HepG2 (cell line): Measurements from ENCODE around the gene C10orf90. TPM values are rescaled to one million over a fixed set of nuclear protein-coding genes. Genes with fewer than 3 reads are reported as not detected.

Experiments
- ATAC-seq: fragments of 200-7000 bp; cut with Tn5 transposase; 3 replicates; pipeline ENCODE4 v1.9.1; 2020; ENCODE audit warnings: mild to moderate bottlenecking, moderate library complexity
- BruUV-seq: library from RNA; stranded (reverse); fragments of 400-500 nt; replicated peaks from 2 replicates; lab custom pipeline; 2021; lab: Mats Ljungman, UMichigan
- CTCF ChIA-PET: fragments of 300-600 bp; formaldehyde crosslinking; extraction: SDS; loops from one replicate; lab custom pipeline; 2021; ENCODE audit warnings: low total read pairs, inconsistent platforms, low intra/inter-chr PET ratio; lab: Yijun Ruan, JAX
- POLR2A ChIA-PET: fragments of 350-600 bp; sonication (Branson Sonifier 250); formaldehyde crosslinking; loops from one replicate; lab custom pipeline; 2020; ENCODE audit warnings: antibody characterized with exemption, inconsistent platforms; lab: Yijun Ruan, JAX
- DNase-seq: peaks from one replicate; pipeline ENCODE4 v3.0.0-alpha.2; 2015; ENCODE audit warnings: low spot score
- FAIRE-seq: peaks from 3 replicates; lab custom pipeline; 2011; peaks lifted over from hg19 to GRCh38; lab: Jason Lieb, UNC
- H2AFZ ChIP-seq: one replicate; pipeline ENCODE4 v1.6.1; 2011; ENCODE audit warnings: low read length, inconsistent platforms
- H3K27ac ChIP-seq: fragments of 300-600 bp; 3 replicates; pipeline ENCODE4 v1.8.0; 2011; ENCODE audit warnings: mixed run types, mild to moderate bottlenecking, mixed read lengths, low read length, inconsistent platforms; ENCODE audit not compliant: insufficient read depth; ENCODE audit errors: extremely low read length
- H3K27me3 ChIP-seq, 2 experiments: fragments of 200-600 bp in 1 of 2; 2 replicates in 1 of 2; 3 replicates in 1 of 2; pipeline versions ENCODE4 v1.6.0 to v1.8.0; 2011; ENCODE audit warnings: low read length in 2 of 2, mild to moderate bottlenecking in 2 of 2, moderate library complexity in 2 of 2, inconsistent platforms in 1 of 2; ENCODE audit not compliant: insufficient read depth in 2 of 2, control insufficient read depth in 1 of 2
- H3K36me3 ChIP-seq, 2 experiments: fragments of 200-600 bp in 1 of 2; replicated peaks in 1 of 2; 2 replicates in 1 of 2; 3 replicates in 1 of 2; pipeline versions ENCODE4 v1.5.1 to v1.8.0; 2011; ENCODE audit warnings: low read length in 2 of 2, inconsistent platforms in 1 of 2; ENCODE audit not compliant: insufficient read depth in 2 of 2, control insufficient read depth in 1 of 2
- H3K4me1 ChIP-seq: 2 replicates; pipeline ENCODE4 v1.5.1; 2012; ENCODE audit warnings: low read length, inconsistent platforms; ENCODE audit not compliant: insufficient read depth
- H3K4me2 ChIP-seq: 2 replicates; pipeline ENCODE4 v1.6.0; 2011; ENCODE audit warnings: low read depth, low read length, inconsistent platforms
- H3K4me3 ChIP-seq, 3 experiments: fragments of 200-600 bp in 1 of 3; sonication (generic), shearing (Covaris generic) in 1 of 3; replicated peaks in 1 of 3; 2 replicates each; pipeline ENCODE4 v1.5.1; 2011 to 2016; ENCODE audit warnings: low read length in 3 of 3, inconsistent platforms in 2 of 3, low read depth in 2 of 3, mild to moderate bottlenecking in 2 of 3, control low read depth in 1 of 3, mixed read lengths in 1 of 3; ENCODE audit not compliant: insufficient read depth in 1 of 3
- H3K79me2 ChIP-seq: one replicate; pipeline ENCODE4 v1.6.1; 2011; ENCODE audit warnings: low read length, inconsistent platforms; ENCODE audit not compliant: insufficient read depth
- H3K9ac ChIP-seq: 2 replicates; pipeline ENCODE4 v1.6.0; 2011; ENCODE audit warnings: mild to moderate bottlenecking, low read depth, low read length, inconsistent platforms; ENCODE audit not compliant: insufficient read depth
- H3K9me3 ChIP-seq: 2 replicates; pipeline ENCODE4 v1.5.1; 2012; ENCODE audit warnings: mild to moderate bottlenecking, low read length
- H4K20me1 ChIP-seq: 2 replicates; pipeline ENCODE4 v1.6.0; 2011; ENCODE audit warnings: inconsistent platforms, mild to moderate bottlenecking, low read length, moderate library complexity; ENCODE audit not compliant: insufficient read depth
- CEBPB ChIP-seq: IDR thresholded peaks from 2 replicates; pipeline ENCODE4 v1.6.1; 2011; ENCODE audit warnings: low read depth, low read length, improper control_type of control experiment, borderline replicate concordance
- ELF3 ChIP-seq: IDR thresholded peaks from 2 replicates; pipeline ENCODE4 v1.6.1; 2016; ENCODE audit warnings: missing genetic modification reagents, missing compliant biosample characterization
- TIGD3 ChIP-seq: sonication (generic); formaldehyde crosslinking; IDR thresholded peaks from 2 replicates; pipeline ENCODE4 v1.5.1; 2020; ENCODE audit warnings: mild to moderate bottlenecking, missing genetic modification reagents, borderline replicate concordance
- ZMYM3 ChIP-seq: sonication (generic); formaldehyde crosslinking; IDR thresholded peaks from 2 replicates; pipeline ENCODE4 v1.5.1; 2020; ENCODE audit warnings: mild to moderate bottlenecking, missing genetic modification reagents
- ZNF772 ChIP-seq: sonication (generic); formaldehyde crosslinking; IDR thresholded peaks from 2 replicates; pipeline ENCODE4 v1.5.0; 2020; ENCODE audit warnings: mild to moderate bottlenecking, missing genetic modification reagents
- WGBS: methylation state at CpG from one replicate; pipeline ENCODE4 v1.1.6; 2017; ENCODE audit warnings: low lambda C conversion rate; 5-methylcytosine and 5-hydroxymethylcytosine counted together
- in situ Hi-C: cut with HindIII; loops from 2 replicates; pipeline ENCODE4 v1.10.0; 2017; ENCODE audit warnings: low pct_unique_long_range_greater_than_20kb; ENCODE audit not compliant: extremely low pct_ligation_motif_present
- intact Hi-C: fragments of 100-400 bp; cut with micrococcal nuclease; formaldehyde crosslinking; loops from one replicate; pipeline ENCODE4 v1.10.0; 2022; ENCODE audit not compliant: unreplicated experiment
- polyA plus RNA-seq, 8 experiments: library from polyadenylated mRNA; depleted of rRNA in 3 of 8; stranded (reverse) in 7 of 8; unstranded in 1 of 8; fragments of >200 nt; fragmentation: Illumina TruSeq in 4 of 8; extraction: Trizol in 4 of 8; gene quantifications; 2 replicates each; pipeline versions ENCODE4 v1.2.1 to v1.2.3, GENCODE V29; 2011 to 2016; ENCODE audit warnings: low read depth in 4 of 8, missing spikeins in 1 of 8, mixed read lengths in 1 of 8; ENCODE audit not compliant: insufficient read depth in 1 of 8
- total RNA-seq, 5 experiments: library from RNA; depleted of rRNA; stranded (reverse); fragments of >200 nt; fragmentation: Illumina TruSeq; extraction: Trizol; gene quantifications; 2 replicates each; pipeline ENCODE4 v1.2.3, GENCODE V29; 2016; ENCODE audit warnings: low read depth in 1 of 5
- TF ChIP-seq, protein P1 (sequence below): sonication (generic); formaldehyde crosslinking; IDR thresholded peaks from 2 replicates; pipeline ENCODE4 v1.4.0; 2020; ENCODE audit warnings: missing genetic modification reagents

C10orf90 gene
- total and polyA plus RNA-seq, 2 of the 13 experiments (the other 11 are each of a cell fraction or from before 2014, with no cell fraction given), result not detected

GRCh38 chr10:126519185-126519584, 151.3 kb downstream of the C10orf90 start:
- no peak overlapping the region for H3K4me3 ChIP-seq
- H3K4me1 ChIP-seq, result peaks cover 7% of the 10 kb centered on the region; the same call in 1 of the 2 replicates
- no peaks in the 10 kb centered on the region; a peak in 1 of 5 replicates for H3K27me3 ChIP-seq
- 13% methylated on average over 2 of the region's 2 CpGs for WGBS
- intact Hi-C loops, result no loop called here
- ATAC-seq (no peak), DNase-seq (no peak), FAIRE-seq (no peak)
- H3K36me3 ChIP-seq, result no peaks in the 10 kb centered on the region
- no peak overlapping the region for H2AFZ ChIP-seq
- no peak overlapping the region for H3K27ac ChIP-seq
- H3K9me3 ChIP-seq, result no peaks in the 10 kb centered on the region
- no peak overlapping the region for H3K4me2 ChIP-seq
- CTCF ChIA-PET, result no interaction called here
- H3K9ac ChIP-seq, result no peak overlapping the region
- TF ChIP-seq ZNF772 (CRISPR knock-in tag) (no peak), CEBPB (peak; percentile 57; the same call in 1 of the 2 replicates)
- TF ChIP-seq, all 625 proteins: peak for 1
- POLR2A ChIA-PET, result no interaction called here
- in situ Hi-C loops, result no loop called here
- no peaks in the 10 kb centered on the region for H4K20me1 ChIP-seq
- no peaks in the 10 kb centered on the region for H3K79me2 ChIP-seq
- BruUV-seq, result no TSS peak

GRCh38 chr10:126518218-126519080, 152.0 kb downstream of the C10orf90 start:
- WGBS, result 39% methylated on average over 10 of the region's 10 CpGs
- FAIRE-seq, result no peak

More at GRCh38 chr10:126518218-126519080, 152.0 kb downstream of the C10orf90 start:
- peaks cover 7% of the 10 kb centered on the region; the same call in 1 of the 2 replicates for H3K4me1 ChIP-seq
- no peak overlapping the region for H3K9ac ChIP-seq
- CTCF ChIA-PET, result no interaction called here
- no peak overlapping the region for H3K4me3 ChIP-seq
- no TSS peak for BruUV-seq
- no peaks in the 10 kb centered on the region for H3K36me3 ChIP-seq
- H3K27ac ChIP-seq, result no peak overlapping the region
- intact Hi-C loops, result no loop called here
- DNase-seq, result no peak
- in situ Hi-C loops, result no loop called here
- no peaks in the 10 kb centered on the region for H3K9me3 ChIP-seq
- no peaks in the 10 kb centered on the region for H4K20me1 ChIP-seq
- H2AFZ ChIP-seq, result no peak overlapping the region
- TF ChIP-seq ELF3 (CRISPR knock-in tag), result no peak
- TF ChIP-seq ZMYM3 (CRISPR knock-in tag), result no peak
- TF ChIP-seq TIGD3, result no peak
- TF ChIP-seq, protein P1, sequence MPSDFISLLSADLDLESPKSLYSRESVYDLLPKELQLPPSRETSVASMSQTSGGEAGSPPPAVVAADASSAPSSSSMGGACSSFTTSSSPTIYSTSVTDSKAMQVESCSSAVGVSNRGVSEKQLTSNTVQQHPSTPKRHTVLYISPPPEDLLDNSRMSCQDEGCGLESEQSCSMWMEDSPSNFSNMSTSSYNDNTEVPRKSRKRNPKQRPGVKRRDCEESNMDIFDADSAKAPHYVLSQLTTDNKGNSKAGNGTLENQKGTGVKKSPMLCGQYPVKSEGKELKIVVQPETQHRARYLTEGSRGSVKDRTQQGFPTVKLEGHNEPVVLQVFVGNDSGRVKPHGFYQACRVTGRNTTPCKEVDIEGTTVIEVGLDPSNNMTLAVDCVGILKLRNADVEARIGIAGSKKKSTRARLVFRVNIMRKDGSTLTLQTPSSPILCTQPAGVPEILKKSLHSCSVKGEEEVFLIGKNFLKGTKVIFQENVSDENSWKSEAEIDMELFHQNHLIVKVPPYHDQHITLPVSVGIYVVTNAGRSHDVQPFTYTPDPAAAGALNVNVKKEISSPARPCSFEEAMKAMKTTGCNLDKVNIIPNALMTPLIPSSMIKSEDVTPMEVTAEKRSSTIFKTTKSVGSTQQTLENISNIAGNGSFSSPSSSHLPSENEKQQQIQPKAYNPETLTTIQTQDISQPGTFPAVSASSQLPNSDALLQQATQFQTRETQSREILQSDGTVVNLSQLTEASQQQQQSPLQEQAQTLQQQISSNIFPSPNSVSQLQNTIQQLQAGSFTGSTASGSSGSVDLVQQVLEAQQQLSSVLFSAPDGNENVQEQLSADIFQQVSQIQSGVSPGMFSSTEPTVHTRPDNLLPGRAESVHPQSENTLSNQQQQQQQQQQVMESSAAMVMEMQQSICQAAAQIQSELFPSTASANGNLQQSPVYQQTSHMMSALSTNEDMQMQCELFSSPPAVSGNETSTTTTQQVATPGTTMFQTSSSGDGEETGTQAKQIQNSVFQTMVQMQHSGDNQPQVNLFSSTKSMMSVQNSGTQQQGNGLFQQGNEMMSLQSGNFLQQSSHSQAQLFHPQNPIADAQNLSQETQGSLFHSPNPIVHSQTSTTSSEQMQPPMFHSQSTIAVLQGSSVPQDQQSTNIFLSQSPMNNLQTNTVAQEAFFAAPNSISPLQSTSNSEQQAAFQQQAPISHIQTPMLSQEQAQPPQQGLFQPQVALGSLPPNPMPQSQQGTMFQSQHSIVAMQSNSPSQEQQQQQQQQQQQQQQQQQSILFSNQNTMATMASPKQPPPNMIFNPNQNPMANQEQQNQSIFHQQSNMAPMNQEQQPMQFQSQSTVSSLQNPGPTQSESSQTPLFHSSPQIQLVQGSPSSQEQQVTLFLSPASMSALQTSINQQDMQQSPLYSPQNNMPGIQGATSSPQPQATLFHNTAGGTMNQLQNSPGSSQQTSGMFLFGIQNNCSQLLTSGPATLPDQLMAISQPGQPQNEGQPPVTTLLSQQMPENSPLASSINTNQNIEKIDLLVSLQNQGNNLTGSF (CRISPR knock-in tag), result no peak
- TF ChIP-seq, all 625 proteins: peak for 0
- POLR2A ChIA-PET, result no interaction called here
- no peak overlapping the region for H3K4me2 ChIP-seq
- no peak for ATAC-seq
- no peaks in the 10 kb centered on the region for H3K79me2 ChIP-seq
- no peaks in the 10 kb centered on the region; a peak in 1 of 5 replicates for H3K27me3 ChIP-seq
